ENCODE data around the gene SNRPA1. TPM values are rescaled to one million over a fixed set of nuclear protein-coding genes. Genes with fewer than 3 reads are reported as not detected.
"Not testable (repeated sequence)": the region's sequence is repeated elsewhere in the genome, so short reads cannot be mapped to it uniquely, and the experiment has no call there.

SNRPA1 gene
- total and polyA plus RNA-seq, 7 donors: 26.0 to 76.3 (median 40.5) TPM

DNA sequence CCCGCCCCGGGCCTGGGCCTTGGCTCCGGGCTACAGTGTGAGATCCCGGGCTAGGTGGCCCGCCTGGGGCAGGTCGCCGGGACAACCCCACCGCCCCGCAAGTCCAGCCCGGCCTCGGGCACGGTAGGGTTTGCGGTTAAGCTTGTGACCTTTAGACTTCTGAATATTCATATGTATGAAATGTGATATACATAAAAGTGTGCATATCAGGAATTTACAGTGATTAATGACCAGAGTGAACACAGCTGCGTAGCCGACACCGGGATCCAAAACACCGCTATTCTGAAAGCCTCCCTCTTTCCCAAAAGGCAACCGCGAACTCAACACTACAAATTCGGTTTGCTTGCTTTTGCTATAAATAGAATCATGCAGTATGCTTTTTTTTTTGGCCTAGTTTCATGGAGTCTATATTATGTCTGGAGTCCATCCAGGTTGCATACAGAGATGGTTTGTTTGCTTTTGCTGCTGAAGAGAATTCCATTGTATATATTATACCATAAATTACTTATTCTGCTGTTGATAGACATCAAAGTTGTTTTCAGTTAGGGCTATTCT is 636 bp upstream of the SNRPA1 start:
- Histone ChIP-seq H3K9me3 (no peaks in the 10 kb centered on the region), H3K27ac (peak overlapping the region; percentile 90 to 95 (median 94)), H3K4me1 (peaks cover 0 to 39% (median 32%) of the 10 kb centered on the region in 4 donors), H3K4me3 (peak overlapping the region; percentile 67 to 91 (median 80)), H3K27me3 (no peaks in the 10 kb centered on the region), H3K36me3 (peaks cover 0 to 6% (median 0%) of the 10 kb centered on the region in 4 donors)
- TF ChIP-seq EP300 (IDR thresholded peaks at IDR 0.05): no peak
- no peak for TF ChIP-seq POLR2A (IDR thresholded peaks at IDR 0.05)
- intact Hi-C loops (cut with DNase I): loop anchor here (2.0 kb wide), 2 partner anchors 19 to 357 kb away; partner anchors contain the start of genes SELENOS and TM2D3
- 1 to 2% methylated on average over 20 of the region's 20 CpGs for WGBS, 2 donors
- no peak for DNase-seq

DNA sequence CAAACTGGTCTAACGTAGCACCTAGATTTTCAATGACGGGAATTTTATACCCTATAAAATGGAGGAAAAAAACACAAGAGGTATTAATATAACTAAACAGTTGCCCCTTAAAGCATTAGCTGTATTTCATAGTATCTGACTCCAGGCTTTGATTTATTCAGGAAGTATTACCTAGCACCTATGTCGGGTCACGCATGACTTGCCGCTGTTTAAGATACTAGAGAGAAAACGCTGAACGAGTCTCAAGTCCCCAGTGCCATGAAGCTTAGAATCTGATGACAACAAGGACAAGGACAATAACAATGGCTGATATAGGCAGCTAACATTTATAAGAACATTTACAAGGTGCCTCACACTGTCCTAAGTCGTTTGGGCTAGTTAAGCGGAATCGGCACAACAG is 1.9 kb downstream of the SNRPA1 start:
- TF ChIP-seq POLR2AphosphoS5 (IDR thresholded peaks at IDR 0.05) (no peak), EP300 (IDR thresholded peaks at IDR 0.05) (no peak), CTCF (IDR thresholded peaks at IDR 0.05) (no peak), POLR2A (IDR thresholded peaks at IDR 0.05) (no peak)
- Histone ChIP-seq H3K4me3 (peak overlapping the region in 1 of 4 donors; percentile 86), H3K9me3 (no peaks in the 10 kb centered on the region), H3K27me3 (no peaks in the 10 kb centered on the region), H3K36me3 (peaks cover 0 to 22% (median 0%) of the 10 kb centered on the region in 4 donors), H3K4me1 (peaks cover 0 to 39% (median 32%) of the 10 kb centered on the region in 4 donors), H3K27ac (peak overlapping the region in 3 of 4 donors; percentile 90 to 95 (median 94))
- DNase-seq: no peak
- intact Hi-C loops (cut with DNase I): no loop called here
- WGBS, 2 donors: 71 to 83% methylated on average over 10 of the region's 10 CpGs

GRCh38 chr15:101288905-101289513 is 6.0 kb downstream of the SNRPA1 start:
- TF ChIP-seq EP300 (IDR thresholded peaks at IDR 0.05): no peak
- peak in 3 of 4 experiments; percentile 41 to 50 (median 48) for TF ChIP-seq CTCF (IDR thresholded peaks at IDR 0.05)
- no peak for TF ChIP-seq POLR2A (IDR thresholded peaks at IDR 0.05)
- no peak for TF ChIP-seq POLR2AphosphoS5 (IDR thresholded peaks at IDR 0.05)
- 52 to 75% methylated on average over 8 of the region's 8 CpGs for WGBS, 2 donors
- no peak for DNase-seq
- H3K27me3 ChIP-seq: no peaks in the 10 kb centered on the region
- H3K4me1 ChIP-seq: peaks cover 0 to 26% (median 24%) of the 10 kb centered on the region in 4 donors
- H3K36me3 ChIP-seq: peaks cover 14 to 61% (median 27%) of the 10 kb centered on the region in 4 donors
- no peak overlapping the region for H3K27ac ChIP-seq
- no peaks in the 10 kb centered on the region for H3K9me3 ChIP-seq
- H3K4me3 ChIP-seq: no peak overlapping the region
- intact Hi-C loops (cut with DNase I): no loop called here

DNA sequence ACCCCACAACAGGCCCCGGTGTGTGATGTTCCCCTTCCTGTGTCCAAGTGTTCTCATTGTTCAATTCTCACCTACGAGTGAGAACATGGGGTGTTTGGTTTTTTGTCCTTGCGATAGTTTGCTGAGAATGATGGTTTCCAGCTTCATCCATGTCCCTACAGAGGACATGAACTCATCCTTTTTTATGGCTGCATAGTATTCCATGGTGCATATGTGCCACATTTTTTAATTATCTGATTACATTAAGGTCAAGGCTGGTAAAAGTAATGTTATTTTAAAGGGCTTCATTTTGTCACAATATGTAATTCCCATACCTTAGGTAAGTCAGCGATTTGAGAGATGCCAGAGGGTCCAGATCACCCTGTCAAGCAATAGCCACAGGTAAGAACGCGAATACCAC is 7.7 kb downstream of the SNRPA1 start:
- intact Hi-C loops (cut with DNase I); H3K27me3 ChIP-seq; DNase-seq; H3K4me1 ChIP-seq; H3K27ac ChIP-seq; H3K4me3 ChIP-seq; H3K9me3 ChIP-seq: not testable (repeated sequence)
- 97 to 98% methylated on average over 6 of the region's 6 CpGs for WGBS, 2 donors
- peaks cover 14 to 77% (median 38%) of the 10 kb centered on the region in 4 donors for H3K36me3 ChIP-seq

DNA sequence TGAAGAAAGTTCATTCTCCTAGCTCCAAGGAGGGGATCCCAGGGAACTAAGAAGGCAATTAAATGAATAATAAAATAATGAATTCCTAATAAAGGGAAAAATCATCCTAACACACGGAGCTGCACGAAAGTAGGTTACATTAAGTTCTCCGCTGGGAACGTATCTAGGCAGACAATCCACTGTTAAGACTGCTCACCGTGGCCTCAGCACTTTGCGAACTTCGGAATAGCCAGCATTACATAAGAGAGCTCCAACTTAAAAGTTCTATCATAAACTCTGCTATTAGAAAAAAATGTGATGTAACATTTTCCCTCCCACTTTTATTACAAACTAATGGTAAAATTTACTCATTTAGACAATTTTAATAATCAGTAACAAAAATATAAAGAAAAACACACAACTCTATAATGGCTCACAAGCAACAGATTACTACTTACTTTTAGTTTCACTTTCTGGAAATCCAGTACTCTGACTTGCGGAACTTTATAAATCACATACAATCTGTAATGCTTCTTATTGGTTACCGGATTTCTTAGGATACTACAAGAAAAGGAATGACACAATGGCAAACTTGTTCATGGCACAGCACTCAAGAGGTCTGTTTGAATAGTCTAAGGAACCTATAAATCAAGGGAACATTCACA is 8.5 kb downstream of the SNRPA1 start:
- H3K4me3 ChIP-seq: no peak overlapping the region
- H3K4me1 ChIP-seq: peaks cover 0 to 2% (median under 1%) of the 10 kb centered on the region in 4 donors
- no peaks in the 10 kb centered on the region for H3K9me3 ChIP-seq
- TF ChIP-seq POLR2AphosphoS5 (IDR thresholded peaks at IDR 0.05) (no peak), CTCF (IDR thresholded peaks at IDR 0.05) (no peak), EP300 (IDR thresholded peaks at IDR 0.05) (no peak)
- H3K27ac ChIP-seq: no peak overlapping the region
- peaks cover 14 to 82% (median 42%) of the 10 kb centered on the region in 4 donors for H3K36me3 ChIP-seq
- H3K27me3 ChIP-seq: no peaks in the 10 kb centered on the region
- DNase-seq: no peak
- 88 to 89% methylated on average over 9 of the region's 9 CpGs for WGBS, 2 donors
- intact Hi-C loops (cut with DNase I): no loop called here

Measured in sigmoid colon (tissue), 7 donors.